Stimulated activated CD8-positive, alpha-beta memory T cell treated with anti-CD3 and anti-CD28 coated beads, Interleukin-7, amount 100 ng/mL, for 4 hours (primary cell): ENCODE results near the gene MMP17.

Source experiments
- DNase-seq, 2 donors: peaks; one replicate each; pipeline ENCODE4 v3.0.0-alpha.2; 2020; ENCODE audit warnings: low read depth in 2 of 2

MMP17 gene

DNA sequence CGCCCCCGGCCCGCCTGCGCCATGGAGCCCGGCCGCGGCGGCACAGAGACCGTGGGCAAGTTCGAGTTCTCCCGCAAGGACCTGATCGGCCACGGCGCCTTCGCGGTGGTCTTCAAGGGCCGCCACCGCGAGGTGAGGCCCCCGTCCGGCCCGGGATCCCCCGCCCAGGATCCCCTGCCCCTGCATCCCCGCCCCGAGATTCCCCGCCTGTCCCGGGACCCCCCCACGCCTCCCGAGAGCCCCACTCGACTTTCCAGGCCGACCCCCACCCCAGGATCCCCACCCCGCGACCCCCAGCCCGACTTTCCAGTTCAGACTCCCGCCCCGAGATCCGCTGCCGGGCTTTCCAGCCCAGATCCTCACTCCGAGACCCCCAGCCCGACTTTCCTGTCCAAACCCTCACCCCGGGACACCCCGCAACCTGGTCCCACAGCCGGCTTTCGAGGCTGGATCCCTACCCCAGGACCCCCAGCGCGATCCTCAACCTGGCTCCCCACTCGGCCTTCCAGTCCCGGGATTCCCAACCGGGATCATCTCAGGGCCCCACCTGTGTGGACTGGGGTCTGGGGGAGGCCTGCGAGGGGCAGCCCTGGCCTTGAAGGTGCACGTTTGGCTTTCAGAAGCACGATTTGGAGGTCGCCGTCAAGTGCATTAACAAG, 66.9 kb downstream of the MMP17 start:
- DNase-seq = no peak

DNA sequence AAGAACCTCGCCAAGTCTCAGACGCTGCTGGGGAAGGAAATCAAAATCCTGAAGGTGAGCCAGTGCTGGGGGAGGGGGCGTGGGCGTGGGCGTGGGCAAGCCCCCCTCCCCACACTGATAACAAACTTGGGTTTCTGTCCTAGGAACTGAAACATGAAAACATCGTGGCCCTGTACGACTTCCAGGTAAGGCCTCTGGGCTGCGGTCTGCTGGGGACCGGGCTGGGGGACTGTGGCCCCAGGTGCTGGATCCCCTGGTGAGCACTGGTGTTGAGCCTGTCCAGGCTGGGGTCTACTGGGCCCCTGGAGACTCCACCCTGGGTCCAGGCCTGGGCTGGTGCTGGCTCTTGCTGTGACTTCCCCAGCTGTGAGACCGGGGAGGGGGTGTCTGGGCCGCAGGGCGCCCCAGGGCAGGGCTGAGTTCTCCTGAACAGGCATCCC, 67.5 kb downstream of the MMP17 start:
- DNase-seq = no peak

DNA sequence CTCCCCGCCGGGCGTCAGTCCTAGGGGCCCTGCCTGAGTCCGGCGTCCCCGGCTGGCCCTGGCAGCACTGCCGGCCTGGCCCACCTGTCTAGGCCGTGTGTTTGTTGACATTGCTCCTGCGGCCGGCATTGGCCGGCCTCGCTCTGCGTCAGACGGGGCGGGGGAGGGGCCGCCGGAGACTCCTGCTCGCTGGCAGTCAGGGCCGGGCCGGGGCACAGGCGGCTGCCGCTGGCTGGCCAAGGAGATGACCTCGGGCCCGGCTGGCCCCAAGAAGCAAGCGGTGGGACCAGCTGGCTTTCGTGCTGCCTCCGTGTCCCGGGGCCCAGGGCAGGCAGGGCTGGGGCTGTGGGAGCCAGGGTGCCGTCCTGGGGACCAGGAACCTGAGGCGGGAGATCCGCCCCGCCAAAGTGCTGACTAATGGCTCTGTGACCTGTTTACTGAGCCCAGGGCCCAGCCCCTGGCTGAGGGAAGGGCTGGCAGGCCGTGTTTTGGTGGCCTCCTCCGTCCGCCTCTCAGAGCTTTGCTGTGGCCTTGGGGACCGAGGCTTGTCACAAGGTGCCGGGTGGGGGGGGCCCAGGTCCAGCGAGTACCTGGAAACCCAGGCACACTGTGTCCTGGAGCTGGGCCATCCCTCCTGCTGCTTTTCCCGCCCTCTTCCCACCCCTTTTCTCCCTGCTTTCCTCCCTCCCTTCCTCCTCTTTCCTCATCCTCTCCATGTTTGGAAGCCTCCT, 68.1 kb downstream of the MMP17 start:
- DNase-seq = peak; percentile 18 to 59

GRCh38 chr12:131896811-131897270, 68.6 kb downstream of the MMP17 start:
- no peak for DNase-seq

DNA sequence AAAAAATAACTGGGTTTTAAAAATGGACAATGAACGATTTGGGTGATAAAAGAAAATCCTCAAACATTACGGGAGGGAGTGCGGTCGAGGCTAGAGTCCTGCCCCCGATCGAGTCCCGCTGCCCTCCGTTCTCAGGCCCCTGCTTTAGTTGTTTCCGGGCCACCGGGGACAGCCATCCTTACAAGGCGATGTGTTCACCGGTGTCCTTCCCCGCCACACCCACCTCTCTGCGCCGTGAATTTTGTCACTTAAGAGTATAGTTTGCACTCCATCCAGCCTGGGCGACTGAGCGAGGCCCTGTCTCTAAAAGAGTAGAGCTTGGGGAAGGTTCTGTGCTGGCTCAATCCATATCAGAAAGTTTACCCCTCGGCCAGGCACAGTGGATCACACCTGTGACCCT, 69.1 kb downstream of the MMP17 start:
- DNase-seq = no peak

DNA sequence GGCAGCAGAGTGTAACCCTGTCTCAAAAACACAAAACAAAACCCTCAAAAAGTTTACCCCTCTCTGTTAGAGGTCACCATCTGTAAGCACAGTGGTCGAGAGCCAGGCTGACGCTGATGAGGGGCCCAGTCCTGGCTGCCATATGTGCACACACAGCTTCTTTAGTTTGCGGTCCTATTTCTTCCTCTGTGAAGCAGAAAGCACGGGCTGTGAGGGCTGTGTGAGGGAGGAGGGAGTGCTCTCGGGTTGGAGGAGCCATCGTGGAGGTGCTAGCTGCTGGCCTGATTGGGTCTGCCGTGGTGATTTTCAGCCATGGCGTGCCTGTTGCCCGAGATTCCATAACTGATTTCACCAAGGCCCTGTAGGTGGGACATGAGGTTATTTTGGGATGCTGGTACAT, 69.7 kb downstream of the MMP17 start:
- no peak for DNase-seq

GRCh38 chr12:131900397-131900796, 72.2 kb downstream of the MMP17 start:
- DNase-seq = no peak
